ENCODE data around the gene FNBP1. TPM values are rescaled to one million over a fixed set of nuclear protein-coding genes. Genes with fewer than 3 reads are reported as not detected.

FNBP1 gene
- total and polyA plus RNA-seq, 2 experiments from 2014 or later: 26.6 to 28.8 TPM

GRCh38 chr9:129851821-129852220 lies 191.2 kb downstream of the FNBP1 start:
- Mint-ChIP-seq H3K27me3 (ENCODE audit: insufficient read depth, low read depth, poor library complexity) (peaks cover 3% of the 10 kb centered on the region), H3K9me3 (no peaks in the 10 kb centered on the region), H3K4me3 (no peak overlapping the region), H3K4me1 (no peaks in the 10 kb centered on the region), H3K36me3 (ENCODE audit: low read depth) (peaks cover 9% of the 10 kb centered on the region), H3K27ac (no peak overlapping the region)
- no peaks in the 10 kb centered on the region for H3K27me3 ChIP-seq (ENCODE audit: insufficient read depth)
- no peaks in the 10 kb centered on the region for H3K79me2 ChIP-seq (replicated peaks; ENCODE audit: insufficient read depth)
- H3K27ac ChIP-seq (ENCODE audit: low read depth): no peak overlapping the region
- H3K9me2 ChIP-seq (ENCODE audit: insufficient read depth): no peaks in the 10 kb centered on the region
- no peak overlapping the region for H2AFZ ChIP-seq
- no peaks in the 10 kb centered on the region for H3F3A ChIP-seq (replicated peaks; ENCODE audit: low read depth)
- TF ChIP-seq POLR2AphosphoS5 (IDR thresholded peaks at IDR 0.05; ENCODE audit: low read depth) (no peak), ZNF114 (CRISPR knock-in tag; IDR thresholded peaks at IDR 0.05) (no peak), CREB1 (CRISPR knock-in tag; IDR thresholded peaks at IDR 0.05; ENCODE audit: low read depth) (no peak), EZH2 (IDR thresholded peaks at IDR 0.05; ENCODE audit: low read depth, unreplicated experiment) (no peak), CTCF (conservative IDR thresholded peaks at IDR 0.05; ENCODE audit: low read depth in 2 of 2) (no peak), JUNB (IDR thresholded peaks at IDR 0.05; ENCODE audit: unreplicated experiment) (no peak), EZH2phosphoT487 (IDR thresholded peaks at IDR 0.05; ENCODE audit: unreplicated experiment) (no peak), REST (IDR thresholded peaks at IDR 0.05; ENCODE audit: unreplicated experiment) (no peak), NANOG (IDR thresholded peaks at IDR 0.05; ENCODE audit: borderline replicate concordance) (no peak), ZNF331 (CRISPR knock-in tag; IDR thresholded peaks at IDR 0.05; ENCODE audit: low read depth) (no peak), ZNF462 (CRISPR knock-in tag; IDR thresholded peaks at IDR 0.05) (no peak), STAT1 (IDR thresholded peaks at IDR 0.05; ENCODE audit: unreplicated experiment) (no peak)
- TF ChIP-seq, protein P1, sequence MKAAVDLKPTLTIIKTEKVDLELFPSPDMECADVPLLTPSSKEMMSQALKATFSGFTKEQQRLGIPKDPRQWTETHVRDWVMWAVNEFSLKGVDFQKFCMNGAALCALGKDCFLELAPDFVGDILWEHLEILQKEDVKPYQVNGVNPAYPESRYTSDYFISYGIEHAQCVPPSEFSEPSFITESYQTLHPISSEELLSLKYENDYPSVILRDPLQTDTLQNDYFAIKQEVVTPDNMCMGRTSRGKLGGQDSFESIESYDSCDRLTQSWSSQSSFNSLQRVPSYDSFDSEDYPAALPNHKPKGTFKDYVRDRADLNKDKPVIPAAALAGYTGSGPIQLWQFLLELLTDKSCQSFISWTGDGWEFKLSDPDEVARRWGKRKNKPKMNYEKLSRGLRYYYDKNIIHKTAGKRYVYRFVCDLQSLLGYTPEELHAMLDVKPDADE (IDR thresholded peaks at IDR 0.05): no peak
- H4K20me1 ChIP-seq (replicated peaks; ENCODE audit: insufficient read depth): no peaks in the 10 kb centered on the region; the same call in 1 of the 2 replicates
- no peak overlapping the region for H3K4me3 ChIP-seq
- no peak overlapping the region for H3K4me2 ChIP-seq
- H3K36me3 ChIP-seq (ENCODE audit: insufficient read depth): no peaks in the 10 kb centered on the region
- ATAC-seq (no peak), DNase-seq (ENCODE audit: low spot score) (no peak)
- no peaks in the 10 kb centered on the region for H3K4me1 ChIP-seq (ENCODE audit: insufficient read depth)
